Gastrocnemius medialis (tissue), 4 donors: ENCODE measurements around the gene VIPR2. TPM values are rescaled to one million over a fixed set of nuclear protein-coding genes. Genes with fewer than 3 reads are reported as not detected.

Experiments used
- ATAC-seq, 2 donors: fragments of 150-250 bp; one replicate each; pipeline ENCODE4 v1.9.1; 2016
- DNase-seq, 2 donors: peaks; one replicate each; pipeline ENCODE4 v3.0.0-alpha.2; 2019
- H3K27ac ChIP-seq, 4 donors: fragments of 200-600 bp; sonication (generic); 1 replicate in 1 of 4; 2 replicates in 3 of 4; pipeline ENCODE4 v1.5.1; 2016 to 2018; ENCODE audit warnings: mild to moderate bottlenecking in 2 of 4, moderate library complexity in 1 of 4
- H3K27me3 ChIP-seq, 3 donors: fragments of 200-600 bp; sonication (generic) in 2 of 3; 1 replicate in 1 of 3; 2 replicates in 2 of 3; pipeline versions ENCODE4 v1.5.1 to v1.6.0; 2016 to 2019; ENCODE audit warnings: mild to moderate bottlenecking in 1 of 3, moderate library complexity in 1 of 3
- H3K36me3 ChIP-seq, 2 donors: fragments of 200-600 bp; sonication (generic) in 1 of 2; one replicate each; pipeline ENCODE4 v1.5.1; 2017 to 2018
- H3K4me1 ChIP-seq, 2 donors: fragments of 200-600 bp; sonication (generic) in 1 of 2; one replicate each; pipeline ENCODE4 v1.5.1; 2016 to 2017; ENCODE audit warnings: mild to moderate bottlenecking in 2 of 2
- H3K4me3 ChIP-seq, 4 donors: fragments of 200-600 bp; sonication (generic) in 3 of 4; 1 replicate in 1 of 4; 2 replicates in 3 of 4; pipeline ENCODE4 v1.5.1; 2016 to 2019; ENCODE audit warnings: mild to moderate bottlenecking in 2 of 4
- H3K9me3 ChIP-seq, 3 donors: fragments of 200-600 bp; sonication (generic) in 2 of 3; 1 replicate in 1 of 3; 2 replicates in 2 of 3; pipeline ENCODE4 v1.5.1; 2016 to 2019
- CTCF ChIP-seq, 5 experiments: fragments of 450-650 bp in 3 of 5; fragments of 200-600 bp in 2 of 5; sonication (generic) in 2 of 5; IDR thresholded peaks in 4 of 5; conservative IDR thresholded peaks in 1 of 5; 1 replicate in 4 of 5; 2 replicates in 1 of 5; pipeline ENCODE4 v1.5.1; 2016 to 2019; ENCODE audit warnings: antibody characterized with exemption in 5 of 5, mild to moderate bottlenecking in 3 of 5, moderate library complexity in 3 of 5
- POLR2A ChIP-seq, 2 donors: fragments of 450-650 bp; IDR thresholded peaks; one replicate each; pipeline ENCODE4 v1.6.1; 2017; ENCODE audit warnings: antibody characterized with exemption in 2 of 2, mild to moderate bottlenecking in 2 of 2, moderate library complexity in 2 of 2
- in situ Hi-C, 4 donors: fragments of 200-750 bp; cut with MboI; loops; one replicate each; pipeline versions ENCODE4 v1.15.0 to v1.8.0; 2017; ENCODE audit warnings: low sequenced_read_pairs in 4 of 4
- intact Hi-C: fragments of 100-400 bp; cut with DNase I; formaldehyde crosslinking; loops from one replicate; pipeline ENCODE4 v1.15.1; 2023; ENCODE audit warnings: low total_unique reads
- total RNA-seq, 4 donors: library from RNA; depleted of rRNA; stranded (reverse); fragments of >200 nt; gene quantifications; one replicate each; pipeline versions ENCODE4 v1.1.0 to v1.2.3, GENCODE V29; 2016

Gene VIPR2
- total RNA-seq, 4 donors from 2014 or later: 0.39 to 2.2 (median 0.80) TPM

- in situ Hi-C loops: no loop called here
- DNase-seq: no peak
- ATAC-seq: no peak
These were observed 106.6 kb downstream of the VIPR2 start for GRCh38 chr7:159038066-159038465.

GRCh38 chr7:159036916-159037605 lies 107.6 kb downstream of the VIPR2 start:
- Histone ChIP-seq H3K4me1 (peaks cover 0 to 6% of the 10 kb centered on the region in 2 donors), H3K27ac (no peak overlapping the region), H3K9me3 (no peaks in the 10 kb centered on the region), H3K4me3 (no peak overlapping the region), H3K27me3 (no peaks in the 10 kb centered on the region), H3K36me3 (no peaks in the 10 kb centered on the region)
- intact Hi-C loops: no loop called here
- no peak for ATAC-seq
- TF ChIP-seq CTCF (IDR thresholded peaks at IDR 0.05 in 4 of 5, conservative IDR thresholded peaks at IDR 0.05 in 1 of 5) (no peak), POLR2A (IDR thresholded peaks at IDR 0.05) (no peak)
- no peak for DNase-seq
- in situ Hi-C loops: no loop called here

More at GRCh38 chr7:159038066-159038465, 106.6 kb downstream of the VIPR2 start:
- TF ChIP-seq POLR2A (IDR thresholded peaks at IDR 0.05) (no peak), CTCF (IDR thresholded peaks at IDR 0.05 in 4 of 5, conservative IDR thresholded peaks at IDR 0.05 in 1 of 5) (no peak)
- intact Hi-C loops: no loop called here
- H3K9me3 ChIP-seq: no peaks in the 10 kb centered on the region
- H3K27me3 ChIP-seq: no peaks in the 10 kb centered on the region
- H3K27ac ChIP-seq: no peak overlapping the region
- H3K4me3 ChIP-seq: no peak overlapping the region
- peaks cover 0 to 6% of the 10 kb centered on the region in 2 donors for H3K4me1 ChIP-seq
- H3K36me3 ChIP-seq: no peaks in the 10 kb centered on the region

- intact Hi-C loops: no loop called here
- DNase-seq (no peak), ATAC-seq (no peak)
- H3K9me3 ChIP-seq: no peaks in the 10 kb centered on the region
- H3K36me3 ChIP-seq: no peaks in the 10 kb centered on the region
- in situ Hi-C loops: no loop called here
- H3K4me3 ChIP-seq: no peak overlapping the region
- H3K4me1 ChIP-seq: peaks cover 0 to 14% of the 10 kb centered on the region in 2 donors
- no peak for TF ChIP-seq CTCF (IDR thresholded peaks at IDR 0.05 in 4 of 5, conservative IDR thresholded peaks at IDR 0.05 in 1 of 5)
- TF ChIP-seq POLR2A (IDR thresholded peaks at IDR 0.05): no peak
- no peaks in the 10 kb centered on the region for H3K27me3 ChIP-seq
- no peak overlapping the region for H3K27ac ChIP-seq
These were observed 109.0 kb downstream of the VIPR2 start for GRCh38 chr7:159035571-159036073.

- no peak for ATAC-seq
- intact Hi-C loops: loop anchor here (5.0 kb wide), 1 partner anchor 107 kb away; the partner anchor contains the start of gene VIPR2
These were observed 109.7 kb downstream of the VIPR2 start for GRCh38 chr7:159034988-159035387.

GRCh38 chr7:159034394-159034793 lies 110.3 kb downstream of the VIPR2 start:
- no peak for TF ChIP-seq CTCF (IDR thresholded peaks at IDR 0.05 in 4 of 5, conservative IDR thresholded peaks at IDR 0.05 in 1 of 5)
- no peak for TF ChIP-seq POLR2A (IDR thresholded peaks at IDR 0.05)
- in situ Hi-C loops (no loop called here), intact Hi-C loops (loop anchor here (5.0 kb wide), 1 partner anchor 108 kb away; the partner anchor contains the start of gene VIPR2)
- ATAC-seq (no peak), DNase-seq (no peak)
- H3K4me1 ChIP-seq: peaks cover 0 to 14% of the 10 kb centered on the region in 2 donors
- H3K9me3 ChIP-seq: no peaks in the 10 kb centered on the region
- no peaks in the 10 kb centered on the region for H3K36me3 ChIP-seq
- H3K27ac ChIP-seq: no peak overlapping the region
- H3K4me3 ChIP-seq: no peak overlapping the region
- no peaks in the 10 kb centered on the region for H3K27me3 ChIP-seq

More at GRCh38 chr7:159034988-159035387, 109.7 kb downstream of the VIPR2 start:
- no peak for TF ChIP-seq POLR2A (IDR thresholded peaks at IDR 0.05)
- Histone ChIP-seq H3K36me3 (no peaks in the 10 kb centered on the region), H3K4me3 (no peak overlapping the region), H3K27ac (no peak overlapping the region), H3K27me3 (no peaks in the 10 kb centered on the region), H3K9me3 (no peaks in the 10 kb centered on the region), H3K4me1 (peaks cover 0 to 14% of the 10 kb centered on the region in 2 donors)
- no peak for DNase-seq
- in situ Hi-C loops: no loop called here
